GM18519 (cell line): ENCODE results near the gene ING1.
"Not testable (repeated sequence)": the region's sequence is repeated elsewhere in the genome, so short reads cannot be mapped to it uniquely, and the experiment has no call there.

Experiments
- ATAC-seq: cut with Tn5 transposase; IDR thresholded peaks from one replicate; pipeline ENCODE4 v1.9.1; 2021; ENCODE audit warnings: mild to moderate bottlenecking, moderate library complexity; ENCODE audit not compliant: unreplicated experiment, low FRiP score

Gene ING1

DNA sequence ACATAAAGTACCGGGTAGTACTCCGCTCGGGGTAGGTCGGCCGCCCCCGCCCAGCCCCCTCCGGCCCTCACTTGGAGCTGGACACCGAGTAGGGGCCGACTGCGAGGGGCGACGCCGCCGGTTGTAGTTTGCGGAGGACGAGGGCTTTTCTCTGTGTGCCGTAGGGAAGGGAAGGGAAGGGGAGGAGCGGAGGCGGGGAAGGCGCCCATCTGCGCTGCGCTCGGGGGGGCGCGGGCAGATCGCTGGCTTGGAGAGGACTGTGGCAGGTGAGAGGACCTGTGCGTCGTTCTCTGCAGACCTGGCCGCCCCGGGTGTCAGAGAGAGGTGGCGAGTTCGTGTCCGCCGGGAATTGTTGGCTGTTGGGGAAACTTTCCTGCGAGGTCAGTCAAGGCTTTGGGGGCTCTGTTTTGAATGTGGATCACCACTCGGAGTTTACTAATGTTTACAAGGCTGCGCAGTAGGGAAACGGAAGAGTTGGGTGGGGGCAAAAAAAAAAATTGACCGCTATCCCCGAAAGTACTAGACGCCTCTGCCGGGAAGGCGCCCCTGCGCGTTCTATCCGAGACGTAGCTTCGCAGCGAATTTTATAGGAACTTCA is 1.4 kb downstream of the ING1 start:
- ATAC-seq, result no peak

DNA sequence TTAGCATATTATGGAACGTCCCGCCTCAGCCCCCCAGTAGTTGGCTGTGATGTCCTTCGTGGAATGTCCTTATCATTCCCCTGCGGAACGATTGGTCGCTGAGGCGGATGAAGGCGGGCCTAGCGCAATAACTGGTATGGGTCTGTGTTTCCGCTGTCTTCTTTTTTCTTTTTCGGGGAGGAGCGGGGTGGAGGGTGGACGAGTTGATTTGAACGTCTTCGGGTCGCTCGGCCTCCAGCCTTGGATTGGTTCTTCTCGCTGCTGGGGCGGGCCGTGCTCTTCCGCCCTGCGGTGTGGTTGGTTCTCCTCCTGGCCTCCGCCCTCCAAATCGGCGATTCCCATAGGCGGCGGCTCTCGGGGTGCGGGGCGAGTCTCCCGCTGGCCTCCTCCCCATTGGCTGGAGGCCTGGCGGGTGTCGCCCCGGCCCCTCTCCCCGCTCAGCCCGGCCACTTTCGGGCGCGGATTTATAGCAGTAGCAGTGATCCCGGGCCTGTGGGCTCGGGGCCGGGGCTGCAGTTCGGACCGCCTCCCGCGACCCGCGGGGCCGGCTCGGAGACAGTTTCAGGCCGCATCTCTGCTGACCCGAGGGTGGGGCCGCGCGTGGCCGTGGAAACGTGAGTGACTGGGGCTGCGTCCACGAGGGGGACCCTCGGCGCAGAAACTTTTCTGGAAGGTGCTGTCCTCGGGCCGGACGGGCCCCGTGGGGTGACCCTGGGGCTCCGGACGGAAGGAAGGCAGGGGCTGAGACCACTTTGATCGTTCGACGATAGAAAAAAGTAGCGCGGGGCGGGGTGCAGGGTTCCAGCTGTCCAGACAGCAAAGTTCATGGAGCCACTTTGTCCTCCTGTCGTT is 2.1 kb downstream of the ING1 start:
- peak; percentile 45 for ATAC-seq

DNA sequence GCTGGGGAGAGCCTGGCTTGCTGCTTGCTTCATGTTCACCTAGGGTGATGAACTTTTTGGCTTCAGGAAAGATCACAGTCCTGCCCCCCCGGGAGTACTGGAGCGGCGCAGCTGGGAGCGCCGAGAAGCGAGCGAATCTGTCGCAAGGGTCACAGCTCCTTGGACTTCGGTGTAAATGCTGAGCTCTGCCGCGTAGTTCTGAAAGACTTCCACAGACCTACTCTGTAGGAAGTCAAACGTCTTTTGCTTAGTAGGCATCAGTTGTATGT is 2.7 kb downstream of the ING1 start:
- no peak for ATAC-seq

DNA sequence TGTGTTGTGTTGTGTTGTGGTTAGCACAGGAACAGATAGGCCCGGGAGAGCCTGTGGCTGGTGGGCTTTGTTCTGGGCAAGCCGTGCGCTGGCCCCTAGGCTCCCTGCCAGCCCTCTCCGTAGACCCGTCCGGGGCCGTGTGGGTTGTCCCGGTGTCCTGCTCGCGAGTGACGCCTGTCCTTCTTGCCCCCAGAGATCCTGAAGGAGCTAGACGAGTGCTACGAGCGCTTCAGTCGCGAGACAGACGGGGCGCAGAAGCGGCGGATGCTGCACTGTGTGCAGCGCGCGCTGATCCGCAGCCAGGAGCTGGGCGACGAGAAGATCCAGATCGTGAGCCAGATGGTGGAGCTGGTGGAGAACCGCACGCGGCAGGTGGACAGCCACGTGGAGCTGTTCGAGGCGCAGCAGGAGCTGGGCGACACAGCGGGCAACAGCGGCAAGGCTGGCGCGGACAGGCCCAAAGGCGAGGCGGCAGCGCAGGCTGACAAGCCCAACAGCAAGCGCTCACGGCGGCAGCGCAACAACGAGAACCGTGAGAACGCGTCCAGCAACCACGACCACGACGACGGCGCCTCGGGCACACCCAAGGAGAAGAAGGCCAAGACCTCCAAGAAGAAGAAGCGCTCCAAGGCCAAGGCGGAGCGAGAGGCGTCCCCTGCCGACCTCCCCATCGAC is 5.7 kb downstream of the ING1 start:
- ATAC-seq, result no peak

DNA sequence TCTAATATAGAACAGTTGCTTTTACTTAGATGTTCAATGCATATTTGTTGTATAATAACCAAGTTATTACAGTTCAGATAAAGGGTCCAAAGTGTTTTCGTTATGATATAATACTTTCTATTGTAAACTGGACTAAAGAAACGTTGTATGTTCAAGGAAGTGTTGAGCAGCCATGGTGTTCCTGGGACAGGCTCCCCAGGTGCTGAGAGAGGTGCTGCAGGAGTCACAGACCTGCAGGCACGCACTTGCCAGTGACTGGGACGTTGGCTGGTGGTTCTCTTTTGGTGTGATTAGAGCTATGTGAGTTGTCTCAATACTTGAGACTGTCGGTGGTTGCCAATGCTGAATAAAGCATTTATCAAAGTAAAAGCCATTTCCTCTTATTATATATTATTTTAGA is 9.5 kb downstream of the ING1 start:
- ATAC-seq, result no peak

DNA sequence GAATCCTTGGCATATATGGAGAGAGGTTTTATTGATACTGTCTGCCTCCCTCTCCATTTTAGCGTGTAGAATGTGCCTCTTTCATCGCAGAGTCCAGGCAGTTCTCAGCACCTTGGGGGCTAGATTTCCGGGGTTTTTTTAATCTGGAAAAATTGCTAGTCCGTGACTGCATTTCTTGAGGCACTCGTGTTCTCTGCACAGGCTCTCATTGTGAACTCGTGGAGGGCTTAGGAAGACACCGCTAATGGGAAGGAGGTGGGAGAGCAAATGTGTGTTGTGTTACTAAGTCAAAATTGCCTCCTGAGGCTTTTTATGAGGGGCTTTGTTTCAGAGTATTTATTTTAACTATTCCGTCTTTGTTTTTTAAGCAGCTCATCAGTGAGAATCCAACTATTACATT is 10.1 kb downstream of the ING1 start:
- no peak for ATAC-seq

DNA sequence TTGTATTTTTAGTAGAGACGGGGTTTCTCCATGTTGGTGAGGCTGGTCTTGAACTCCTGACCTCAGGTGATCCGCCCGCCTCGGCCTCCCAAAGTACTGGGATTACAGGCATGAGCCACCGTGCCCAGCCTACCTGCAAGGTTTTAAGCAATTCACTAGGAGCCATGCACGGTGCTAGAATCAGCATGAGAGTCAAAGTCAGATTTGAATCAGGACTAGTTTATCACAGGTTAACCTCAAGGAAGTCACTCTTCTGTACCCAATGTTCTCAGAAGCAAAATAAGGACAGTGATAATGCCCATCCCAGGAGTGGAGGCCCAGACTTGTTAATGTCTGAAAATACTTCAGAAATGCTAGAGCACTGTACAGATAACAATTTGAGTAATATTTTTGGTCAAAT is 12.7 kb downstream of the ING1 start:
- ATAC-seq, result not testable (repeated sequence)

DNA sequence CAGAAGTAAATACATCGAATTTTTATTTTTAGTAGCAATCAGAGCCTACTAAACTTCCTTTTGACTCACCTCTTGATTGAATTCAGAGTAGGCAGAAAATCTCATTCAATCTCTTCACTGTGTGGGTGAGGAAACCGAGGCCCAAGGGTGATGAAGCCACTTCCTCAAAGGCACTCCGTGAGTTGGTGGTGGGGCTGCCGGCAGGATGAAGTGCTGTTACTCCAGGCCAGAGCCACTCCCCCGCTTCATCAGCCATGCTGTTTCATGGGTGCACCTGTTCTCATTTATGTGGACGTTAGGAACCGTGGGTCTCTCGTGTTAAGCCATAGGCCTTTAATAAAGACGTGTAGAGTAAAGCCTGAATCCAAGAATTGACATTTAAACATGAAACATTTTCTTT is 13.2 kb downstream of the ING1 start:
- no peak for ATAC-seq

DNA sequence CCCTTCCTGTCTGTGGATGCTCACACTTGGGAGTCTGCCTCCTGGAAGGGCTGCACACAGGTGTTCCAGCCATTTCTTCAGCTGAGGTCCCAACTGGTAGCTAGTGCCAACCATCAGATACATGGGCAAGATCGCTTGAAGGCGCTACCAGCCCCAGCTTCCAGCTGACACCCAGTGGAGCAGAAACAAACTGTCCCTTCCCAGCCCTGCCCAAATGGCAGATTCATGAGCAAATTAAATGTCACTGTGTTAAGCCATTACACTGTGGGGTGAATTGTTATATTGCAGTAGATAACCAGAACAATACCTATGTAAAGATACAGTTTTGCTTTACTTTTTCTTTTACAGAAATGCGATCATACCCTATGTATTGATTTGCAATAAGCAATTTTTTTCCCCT is 17.6 kb downstream of the ING1 start:
- ATAC-seq, result no peak

DNA sequence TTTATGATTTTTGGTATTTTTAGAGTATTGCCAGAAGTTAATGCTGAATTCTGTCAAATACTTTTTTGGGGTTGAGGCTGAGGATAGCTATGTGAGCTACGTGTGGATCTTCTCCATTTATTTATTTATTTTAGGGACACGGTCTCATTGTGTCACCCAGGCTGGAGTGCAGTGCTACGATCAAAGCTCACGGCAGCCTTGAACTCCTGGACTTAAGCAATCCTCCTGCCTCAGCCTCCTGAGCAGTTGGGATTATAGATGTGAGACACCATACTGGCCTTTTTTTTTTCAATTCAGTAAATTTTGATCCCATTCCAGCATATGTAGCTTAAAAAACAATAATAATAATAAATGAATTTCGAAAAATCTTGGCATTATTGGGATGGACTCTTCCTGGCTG is 21.1 kb downstream of the ING1 start:
- no peak for ATAC-seq

DNA sequence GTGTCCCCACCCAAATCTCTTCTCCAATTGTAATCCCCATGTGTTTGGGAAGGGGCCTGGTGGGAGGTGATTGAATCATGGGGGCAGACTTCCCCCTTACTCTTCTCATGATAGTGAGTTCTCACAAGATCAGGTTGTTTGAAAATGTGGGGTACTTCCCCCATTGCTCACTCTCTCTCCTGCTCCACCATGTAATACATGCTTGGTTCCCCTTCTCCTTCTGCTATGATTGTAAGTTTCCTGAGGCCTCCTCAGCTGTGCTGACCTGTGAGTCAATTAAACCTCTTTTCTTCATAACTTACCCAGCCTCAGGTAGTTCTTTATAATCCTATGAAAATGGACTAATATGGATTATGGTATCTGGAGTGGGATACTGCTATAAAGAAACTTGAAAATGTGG is 24.1 kb downstream of the ING1 start:
- ATAC-seq, result no peak

DNA sequence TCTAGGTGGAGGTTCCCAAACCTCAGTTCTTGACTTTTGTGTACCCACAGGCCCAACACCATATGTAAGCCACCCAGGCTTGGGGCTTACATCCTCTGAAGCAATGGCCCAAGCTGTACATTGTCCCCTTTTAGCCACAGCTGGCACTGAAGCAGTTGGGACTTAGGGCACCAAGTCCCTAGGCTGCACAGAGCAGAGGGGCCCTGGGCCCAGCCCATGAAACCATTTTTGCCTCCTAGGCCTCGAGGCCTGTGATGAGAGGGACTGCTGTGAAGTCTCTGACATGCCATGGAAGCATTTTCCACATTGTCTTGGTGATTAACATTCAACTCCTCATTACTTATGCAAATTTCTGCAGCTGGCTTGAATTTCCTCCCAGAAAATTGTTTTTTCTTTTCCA is 30.2 kb downstream of the ING1 start:
- ATAC-seq, result no peak

DNA sequence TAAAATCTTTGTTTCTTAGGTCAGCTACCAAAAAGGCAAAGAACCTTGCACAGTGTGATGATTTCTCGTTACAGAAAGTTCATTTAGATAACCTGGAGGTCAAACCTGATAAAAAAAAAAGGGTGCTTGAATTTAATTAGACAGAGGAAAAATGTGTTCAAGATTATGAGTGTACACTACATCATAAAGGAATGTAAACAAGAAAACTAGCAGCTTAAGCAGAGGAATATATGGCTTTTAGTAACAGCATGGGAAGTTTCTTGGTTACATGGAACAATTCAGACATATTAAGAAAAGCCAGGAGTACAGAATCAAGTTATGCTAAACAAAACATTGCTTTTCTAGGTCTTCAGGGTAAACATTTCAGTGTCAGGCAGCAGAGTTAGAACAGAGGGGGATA is 32.9 kb downstream of the ING1 start:
- no peak for ATAC-seq

DNA sequence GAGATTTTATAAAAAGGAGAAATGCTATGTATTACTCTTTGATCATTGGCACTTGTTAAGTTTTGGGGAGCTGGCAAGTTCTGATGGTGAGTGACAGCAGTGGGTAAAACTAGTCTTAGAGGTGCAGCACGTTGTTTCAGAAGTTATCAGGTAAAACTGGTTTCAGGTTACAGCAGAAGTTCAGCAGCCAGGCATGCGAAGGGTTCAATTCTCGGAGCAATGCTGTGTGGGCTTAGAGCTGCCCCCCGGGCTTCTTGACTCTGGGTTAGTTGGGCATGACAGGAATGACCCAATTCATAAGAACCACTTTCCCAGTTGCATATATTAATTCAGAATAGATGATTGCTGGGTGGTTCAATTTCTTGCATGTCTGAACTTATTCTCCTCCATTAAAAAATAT is 34.8 kb downstream of the ING1 start:
- no peak for ATAC-seq

DNA sequence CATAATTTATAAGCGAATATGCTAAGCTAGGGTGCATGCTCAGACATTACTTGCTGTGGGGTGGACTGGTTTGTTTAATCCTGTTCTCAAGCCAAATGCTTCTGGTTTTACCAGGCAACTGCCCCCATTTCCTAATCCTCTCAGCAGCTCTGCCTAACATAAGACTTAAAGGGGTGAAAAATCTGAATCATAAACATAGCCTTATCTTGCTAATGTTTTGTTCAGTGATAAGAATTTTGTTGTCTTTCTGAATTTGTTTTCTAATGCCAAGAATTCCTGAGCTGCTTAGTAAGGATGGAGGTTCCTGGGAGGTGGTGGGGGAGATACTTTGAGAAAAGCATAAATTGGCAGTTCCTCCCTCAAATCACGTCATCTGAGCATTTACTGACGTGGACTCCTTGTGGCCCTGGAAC is 42.7 kb downstream of the ING1 start:
- no peak for ATAC-seq

DNA sequence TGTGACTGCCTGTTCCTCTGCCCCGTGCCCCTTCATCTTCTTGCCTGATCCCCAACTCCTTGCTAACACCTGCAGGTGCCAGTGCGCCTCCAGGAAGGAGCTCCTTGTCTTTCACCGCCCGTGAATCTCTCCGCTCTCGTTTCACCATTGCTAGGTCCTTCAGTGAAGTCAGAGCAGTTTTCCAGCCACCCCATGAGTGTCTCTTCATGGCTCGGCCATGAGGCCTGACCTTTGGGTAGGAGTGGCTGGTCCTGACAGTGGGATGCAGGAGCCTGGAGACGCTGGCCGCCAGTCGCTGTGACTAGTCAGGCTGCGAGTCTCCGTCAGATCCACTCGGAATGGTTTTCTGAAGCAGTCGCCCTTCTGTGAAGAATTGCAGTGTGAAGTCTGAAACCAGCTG is 43.8 kb downstream of the ING1 start:
- no peak for ATAC-seq

DNA sequence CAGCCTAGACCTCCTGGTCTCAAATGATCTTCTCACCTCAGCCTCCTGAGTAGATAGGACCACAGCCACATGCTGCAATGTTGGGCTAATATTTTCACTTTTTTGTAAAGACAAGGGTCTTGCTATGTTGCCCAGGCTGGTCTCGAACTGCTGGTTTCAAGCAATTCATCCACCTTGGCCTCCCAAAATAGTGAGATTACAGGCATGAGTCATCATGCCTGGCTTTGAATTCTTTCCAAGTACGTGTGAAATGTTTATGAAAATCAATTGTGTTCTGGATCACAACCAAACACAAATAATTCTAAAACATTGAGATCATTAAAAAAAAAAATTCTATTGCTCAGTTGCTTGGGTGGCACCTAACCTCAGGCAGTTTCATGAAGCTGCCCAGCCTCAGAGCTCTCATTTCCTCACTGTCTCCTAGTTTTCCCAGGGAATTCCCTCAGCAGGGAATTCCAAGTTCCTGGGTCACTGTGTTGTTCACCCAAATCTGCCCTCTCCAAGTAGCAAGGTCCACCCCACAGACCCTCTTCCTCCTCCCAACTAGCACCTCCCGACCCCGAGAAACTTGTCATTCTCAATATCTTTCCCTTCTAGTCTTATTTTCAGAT is 44.8 kb downstream of the ING1 start:
- ATAC-seq, result no peak

DNA sequence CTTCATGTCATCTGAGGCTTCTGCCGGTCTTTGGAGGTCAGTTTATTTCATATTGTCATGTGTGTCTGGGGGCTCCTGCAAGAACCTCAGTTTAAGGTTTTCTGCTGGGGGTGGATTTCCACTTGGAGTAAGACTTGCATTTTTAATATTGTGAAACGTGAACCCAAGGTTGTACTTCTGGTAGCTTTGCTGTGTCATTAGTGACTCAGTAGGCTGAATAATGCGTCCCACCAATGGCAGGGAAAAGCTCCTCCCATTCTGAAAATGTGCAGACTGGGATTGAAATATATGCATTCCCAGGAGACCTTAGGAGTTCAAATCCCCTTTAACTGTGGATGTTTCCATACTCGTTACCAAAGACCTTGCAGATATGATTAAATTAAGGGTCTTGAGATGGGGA is 46.2 kb downstream of the ING1 start:
- no peak for ATAC-seq

DNA sequence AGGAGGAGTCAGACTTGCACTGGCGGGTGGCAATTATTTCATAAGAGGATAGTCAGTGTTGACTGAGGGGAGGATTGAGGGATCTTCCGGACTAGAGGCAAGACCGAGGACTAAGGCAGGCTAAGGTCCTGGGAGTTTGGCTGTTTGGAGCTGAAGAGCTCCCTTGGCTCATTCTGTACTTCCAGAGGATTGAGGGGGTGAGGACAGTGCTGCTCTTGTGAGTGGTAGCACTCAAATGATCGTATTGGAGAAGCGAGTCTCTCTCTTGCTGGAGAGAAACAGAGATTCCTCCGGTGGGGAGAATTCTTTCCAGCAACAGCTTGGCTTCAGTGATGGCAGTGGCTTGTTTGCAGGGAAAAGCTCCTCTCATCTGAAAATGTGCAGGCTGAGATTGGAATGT is 47.1 kb downstream of the ING1 start:
- ATAC-seq, result no peak

DNA sequence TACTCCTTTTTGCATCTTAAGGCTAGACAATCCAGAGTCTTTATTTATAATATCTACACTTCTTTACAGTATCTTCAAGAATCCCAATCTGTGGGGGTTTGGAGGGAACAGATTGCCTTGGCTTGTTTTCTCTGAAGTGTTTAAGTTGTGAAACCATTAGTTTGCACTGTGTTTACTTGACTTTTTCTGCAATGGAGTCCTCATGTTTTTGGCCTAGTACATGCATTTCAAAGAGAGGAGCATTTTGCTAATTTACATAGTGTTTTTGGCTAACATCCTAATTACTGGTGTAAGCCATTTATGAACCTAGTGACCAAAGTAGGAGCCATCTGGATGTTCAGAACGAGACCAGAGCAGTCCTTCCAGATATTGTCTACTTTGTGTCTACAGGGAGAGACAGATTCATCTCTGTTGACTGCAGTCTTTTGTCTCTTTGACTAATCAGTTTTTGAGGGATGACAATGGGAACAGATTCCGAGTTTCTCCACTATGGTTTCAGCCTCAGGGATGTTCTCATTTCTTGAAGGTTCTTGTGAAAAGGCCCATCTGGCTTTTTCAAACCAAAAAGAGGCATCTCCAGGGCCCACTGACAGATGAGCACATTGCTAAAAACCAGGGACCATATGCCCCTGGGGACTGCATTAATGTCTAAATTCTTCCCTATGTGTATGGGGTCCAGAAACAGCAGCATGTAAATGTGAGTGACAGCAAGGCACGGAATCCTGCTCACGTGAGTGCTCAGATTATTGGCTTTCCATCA is 53.4 kb downstream of the ING1 start:
- no peak for ATAC-seq

DNA sequence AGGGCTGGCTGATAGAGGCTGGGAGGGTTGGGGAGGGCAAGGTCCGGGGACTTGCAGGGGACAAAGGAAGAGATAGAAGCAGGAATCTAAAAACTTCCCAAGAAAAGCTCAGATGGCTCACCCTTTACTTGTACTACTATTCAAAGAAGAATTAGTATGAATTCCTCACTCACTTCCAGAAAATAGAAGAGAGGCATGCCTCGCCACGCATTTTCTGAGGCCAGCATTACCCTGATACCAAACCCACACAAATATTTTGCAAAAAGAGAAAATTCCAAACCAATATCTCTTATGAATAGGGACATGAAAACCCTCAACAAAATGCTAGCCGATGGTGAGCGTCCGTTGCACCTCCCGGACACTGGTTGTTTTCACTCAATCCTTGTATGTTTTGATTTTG is 54.0 kb downstream of the ING1 start:
- no peak for ATAC-seq
